PC-9 (cell line): ENCODE results near the gene CD300C. TPM values are rescaled to one million over a fixed set of nuclear protein-coding genes. Genes with fewer than 3 reads are reported as not detected.
"Not testable (repeated sequence)": the region's sequence is repeated elsewhere in the genome, so short reads cannot be mapped to it uniquely, and the experiment has no call there.

ENCODE experiments used
- BruUV-seq: library from RNA; stranded (reverse); fragments of 400-500 nt; replicated peaks from 2 replicates; lab custom pipeline; 2021; lab: Mats Ljungman, UMichigan
- CTCF ChIA-PET: fragments of 300-600 bp; sonication (Branson Sonifier 250); formaldehyde crosslinking; loops from one replicate; lab custom pipeline; 2022; ENCODE audit warnings: antibody characterized with exemption; lab: Charles Lee
- POLR2A ChIA-PET: fragments of 300-600 bp; sonication (Branson Sonifier 250); formaldehyde crosslinking; loops from one replicate; lab custom pipeline; 2022; ENCODE audit warnings: antibody characterized with exemption; ENCODE audit not compliant: unreplicated experiment; lab: Charles Lee
- DNase-seq, 2 experiments: peaks; one replicate each; pipeline versions ENCODE4 v3.0.0 to v3.0.0-alpha.2; 2015 to 2022; ENCODE audit warnings: mixed read lengths in 1 of 2
- H2AFZ ChIP-seq: fragments of 200-600 bp; sonication (generic); 2 replicates; pipeline ENCODE4 v1.8.1; 2017; ENCODE audit warnings: antibody characterized with exemption
- H3F3A ChIP-seq: fragments of 200-600 bp; sonication (generic); 2 replicates; pipeline ENCODE4 v1.8.1; 2017; ENCODE audit warnings: antibody characterized with exemption, mild to moderate bottlenecking, low read depth; ENCODE audit not compliant: insufficient read depth
- H3K27ac ChIP-seq: fragments of 200-600 bp; sonication (generic); 2 replicates; pipeline ENCODE4 v1.6.1; 2016; ENCODE audit warnings: mixed run types
- H3K27me3 ChIP-seq: fragments of 200-600 bp; sonication (generic); 2 replicates; pipeline ENCODE4 v1.6.1; 2016; ENCODE audit warnings: low read depth, mixed run types; ENCODE audit not compliant: insufficient read depth
- H3K36me3 ChIP-seq: fragments of 200-600 bp; sonication (generic); 2 replicates; pipeline ENCODE4 v1.6.1; 2016; ENCODE audit warnings: low read depth, mixed run types
- H3K4me1 ChIP-seq: fragments of 200-600 bp; sonication (generic); replicated peaks from 2 replicates; pipeline ENCODE4 v1.6.1; 2016; ENCODE audit warnings: mixed run types; ENCODE audit not compliant: insufficient read depth
- H3K4me2 ChIP-seq: fragments of 200-600 bp; sonication (generic); 2 replicates; pipeline ENCODE4 v1.6.1; 2017; ENCODE audit warnings: mixed run types
- H3K4me3 ChIP-seq: fragments of 200-600 bp; sonication (generic); 2 replicates; pipeline ENCODE4 v1.6.1; 2016; ENCODE audit warnings: mixed run types
- H3K79me2 ChIP-seq: fragments of 200-600 bp; sonication (generic); 2 replicates; pipeline ENCODE4 v1.6.1; 2017; ENCODE audit warnings: low read depth, mixed run types
- H3K9me2 ChIP-seq: fragments of 200-600 bp; sonication (generic); 2 replicates; pipeline ENCODE4 v1.8.1; 2017; ENCODE audit warnings: mild to moderate bottlenecking; ENCODE audit not compliant: insufficient read depth
- H3K9me3 ChIP-seq: fragments of 200-600 bp; sonication (generic); 2 replicates; pipeline ENCODE4 v1.8.1; 2016; ENCODE audit warnings: low read depth; ENCODE audit not compliant: insufficient read depth
- H4K20me1 ChIP-seq: fragments of 200-600 bp; sonication (generic); 2 replicates; pipeline ENCODE4 v1.8.1; 2017; ENCODE audit not compliant: insufficient read depth
- CTCF ChIP-seq: fragments of 200-600 bp; sonication (generic); conservative IDR thresholded peaks from 2 replicates; pipeline ENCODE4 v1.6.1; 2017; ENCODE audit warnings: mixed run types, antibody characterized with exemption, mild to moderate bottlenecking, moderate library complexity
- EZH2 ChIP-seq: fragments of 200-600 bp; sonication (generic); IDR thresholded peaks from 2 replicates; pipeline ENCODE4 v1.8.0; 2017; ENCODE audit warnings: antibody characterized with exemption, low read depth
- intact Hi-C: fragments of 100-400 bp; cut with micrococcal nuclease; formaldehyde crosslinking; loops from one replicate; pipeline ENCODE4 v1.10.0; 2022; ENCODE audit not compliant: unreplicated experiment
- total RNA-seq: library from RNA; stranded (reverse); gene quantifications from 2 replicates; pipeline ENCODE4 v1.2.3, GENCODE V29; 2021

The CD300C gene
- total RNA-seq, 1 experiment from 2014 or later, result not detected

- Histone ChIP-seq H3K27me3 (peaks cover 37% of the 10 kb centered on the region), H3K4me2 (no peak overlapping the region), H3K79me2 (no peaks in the 10 kb centered on the region), H3K27ac (no peak overlapping the region), H3K4me3 (no peak overlapping the region), H3K4me1 (no peaks in the 10 kb centered on the region), H2AFZ (no peak overlapping the region), H3F3A (no peaks in the 10 kb centered on the region), H3K9me3 (no peaks in the 10 kb centered on the region), H4K20me1 (no peaks in the 10 kb centered on the region; the same call in 1 of the 2 replicates), H3K9me2 (no peaks in the 10 kb centered on the region), H3K36me3 (no peaks in the 10 kb centered on the region)
- TF ChIP-seq EZH2 (no peak), CTCF (no peak)
- intact Hi-C loops, result no loop called here
- BruUV-seq, result no TSS peak
- CTCF ChIA-PET, result no interaction called here
- POLR2A ChIA-PET, result no interaction called here
- DNase-seq, result no peak
Measured at GRCh38 chr17:74508156-74508555, 37.8 kb downstream of the CD300C start.

- H3K4me3 ChIP-seq, H3F3A ChIP-seq, H3K4me2 ChIP-seq, H2AFZ ChIP-seq, H3K9me3 ChIP-seq, H3K9me2 ChIP-seq, DNase-seq, intact Hi-C loops, H3K4me1 ChIP-seq, POLR2A ChIA-PET, H3K27ac ChIP-seq, BruUV-seq, H3K36me3 ChIP-seq, H3K79me2 ChIP-seq, H4K20me1 ChIP-seq, CTCF ChIA-PET: not testable (repeated sequence)
- H3K27me3 ChIP-seq, result peaks cover 22% of the 10 kb centered on the region
Measured at GRCh38 chr17:74503949-74504348, 42.0 kb downstream of the CD300C start.

GRCh38 chr17:74502861-74503260, 43.1 kb downstream of the CD300C start:
- H3K4me1 ChIP-seq, result no peaks in the 10 kb centered on the region
- no peak for TF ChIP-seq CTCF
- no peak for TF ChIP-seq EZH2
- ChIA-PET CTCF (no interaction called here), POLR2A (interaction anchor here (0.6 kb wide), 1 partner anchor 143 kb away, joined by 3 read pairs; no protein-coding TSS in a partner anchor)
- H3K27me3 ChIP-seq, result peaks cover 29% of the 10 kb centered on the region
- H2AFZ ChIP-seq, result no peak overlapping the region
- no peak overlapping the region for H3K4me3 ChIP-seq
- no TSS peak for BruUV-seq
- H3K79me2 ChIP-seq, result no peaks in the 10 kb centered on the region
- H3K36me3 ChIP-seq, result no peaks in the 10 kb centered on the region
- no peak overlapping the region for H3K4me2 ChIP-seq
- H3F3A ChIP-seq, result no peaks in the 10 kb centered on the region
- intact Hi-C loops, result no loop called here
- no peak overlapping the region for H3K27ac ChIP-seq
- no peaks in the 10 kb centered on the region for H3K9me3 ChIP-seq
- DNase-seq, result no peak
- H4K20me1 ChIP-seq, result no peaks in the 10 kb centered on the region; the same call in 1 of the 2 replicates
- H3K9me2 ChIP-seq, result no peaks in the 10 kb centered on the region

GRCh38 chr17:74499992-74500391, 45.9 kb downstream of the CD300C start:
- no peak for TF ChIP-seq EZH2
- no peak for TF ChIP-seq CTCF
- Histone ChIP-seq H3K9me2 (no peaks in the 10 kb centered on the region), H3K4me1 (no peaks in the 10 kb centered on the region), H4K20me1 (no peaks in the 10 kb centered on the region), H3K27ac (no peak overlapping the region), H2AFZ (no peak overlapping the region), H3K9me3 (no peaks in the 10 kb centered on the region), H3K27me3 (peaks cover 36% of the 10 kb centered on the region), H3K4me3 (no peak overlapping the region), H3K4me2 (no peak overlapping the region), H3F3A (no peaks in the 10 kb centered on the region), H3K36me3 (no peaks in the 10 kb centered on the region), H3K79me2 (no peaks in the 10 kb centered on the region)
- POLR2A ChIA-PET, result no interaction called here
- DNase-seq, result no peak
- intact Hi-C loops, result no loop called here
- BruUV-seq, result no TSS peak
- CTCF ChIA-PET, result no interaction called here
